Kidney capillary endothelial cell (primary cell): ENCODE data around the gene PLCE1.

ENCODE experiments used
- DNase-seq: peaks from one replicate; pipeline ENCODE4 v3.0.0-alpha.2; 2018; ENCODE audit warnings: low spot score

Gene PLCE1

GRCh38 chr10:94024407-94024806 is 30.7 kb downstream of the PLCE1 start:
- DNase-seq = no peak

- no peak for DNase-seq
These were observed 32.1 kb downstream of the PLCE1 start for GRCh38 chr10:94025806-94026205.

DNA sequence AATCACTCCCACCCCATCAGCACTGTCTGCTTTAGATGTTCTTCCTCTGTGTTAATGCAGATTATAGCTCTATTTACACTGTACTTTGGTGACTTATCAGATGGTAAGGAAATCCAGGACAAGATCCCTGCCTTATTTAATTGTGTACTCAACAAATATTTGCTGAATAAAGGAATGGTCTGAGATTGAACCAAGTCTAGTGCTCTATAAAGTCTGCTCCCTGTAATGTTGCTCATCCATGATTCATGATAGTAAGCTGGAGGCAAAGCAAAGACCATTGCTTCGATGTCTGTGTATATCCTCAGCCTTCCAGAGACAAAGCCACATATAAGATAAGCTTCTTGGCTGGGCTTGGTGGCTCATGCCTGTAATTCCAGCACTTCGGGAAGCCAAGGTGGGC is 33.5 kb downstream of the PLCE1 start:
- no peak for DNase-seq

DNA sequence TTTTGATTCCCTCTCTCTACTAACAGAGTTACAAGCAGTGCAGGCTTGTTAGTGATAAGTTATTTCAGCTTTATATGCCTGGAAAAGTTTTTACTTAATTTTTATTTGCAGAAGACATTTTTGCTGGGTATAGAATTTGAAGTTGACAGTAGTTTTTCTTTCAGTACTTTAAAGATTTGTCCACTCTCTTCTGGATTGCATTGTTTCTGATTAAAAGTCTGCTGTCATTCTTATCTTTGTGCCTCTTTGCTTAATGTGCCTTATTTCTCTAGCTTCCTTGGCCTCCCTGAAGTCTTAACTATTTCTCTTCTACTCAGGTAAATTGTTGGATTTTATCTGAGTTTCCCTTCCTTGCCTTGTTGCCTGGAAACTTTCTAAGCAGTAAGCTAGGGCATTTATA is 36.2 kb downstream of the PLCE1 start:
- no peak for DNase-seq

DNA sequence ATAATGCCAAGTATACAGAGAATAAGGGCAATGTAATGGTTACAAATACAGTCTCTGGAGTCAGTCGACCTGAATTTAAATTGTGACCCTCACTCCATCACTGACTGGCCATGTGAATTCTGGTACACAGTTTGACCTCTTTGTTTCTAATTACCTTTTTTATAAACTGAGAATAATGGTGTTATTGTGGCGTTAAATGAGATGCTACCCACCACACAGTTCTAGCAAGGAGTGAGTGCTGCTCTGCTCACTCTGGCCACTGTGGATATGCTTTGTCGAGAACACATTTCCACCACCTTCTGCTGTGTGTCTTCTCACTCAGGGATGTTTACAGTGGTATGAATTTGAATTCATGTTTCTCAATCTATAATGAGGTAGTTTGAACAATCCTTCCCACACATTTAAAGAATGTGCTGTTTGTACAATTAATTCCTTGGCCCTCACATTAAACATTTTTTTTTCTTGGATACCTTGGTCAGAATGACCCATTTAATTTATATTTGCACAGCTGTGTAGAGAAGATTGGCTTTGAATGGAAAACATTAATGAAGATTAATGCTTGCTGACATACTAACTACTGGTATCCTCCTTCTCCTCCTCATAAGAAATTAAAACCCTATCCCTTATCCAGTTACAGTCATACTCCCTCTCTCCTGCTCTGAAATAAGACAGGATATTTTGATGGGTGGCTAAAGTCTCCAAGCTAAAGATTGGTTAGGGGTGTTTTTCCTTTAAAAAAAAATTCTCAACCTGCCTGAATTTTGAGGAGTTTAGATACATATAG is 42.4 kb downstream of the PLCE1 start:
- DNase-seq = no peak

GRCh38 chr10:94036766-94037033 is 43.0 kb downstream of the PLCE1 start:
- no peak for DNase-seq

DNA sequence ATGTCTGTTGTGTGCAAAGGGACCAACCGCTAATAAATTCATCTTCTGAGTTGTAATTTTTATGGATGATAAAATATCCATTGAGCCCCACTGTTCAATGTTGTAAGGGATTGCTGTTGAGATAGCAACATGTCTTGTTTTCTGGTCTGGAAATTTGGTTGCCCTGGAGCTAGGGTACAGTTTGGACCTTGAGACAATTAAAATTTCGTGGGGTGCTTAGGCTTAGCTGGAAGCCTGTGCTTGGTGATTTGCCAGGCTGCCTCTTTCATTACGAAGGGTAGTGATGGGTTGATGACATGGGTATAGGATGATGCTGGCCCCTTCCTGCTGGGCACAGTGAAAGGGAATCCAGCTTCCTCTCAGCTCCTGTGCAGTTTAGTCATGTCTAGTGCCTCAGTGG is 43.6 kb downstream of the PLCE1 start:
- DNase-seq = no peak

- DNase-seq = no peak
These were observed 44.3 kb downstream of the PLCE1 start for GRCh38 chr10:94038024-94038423.

DNA sequence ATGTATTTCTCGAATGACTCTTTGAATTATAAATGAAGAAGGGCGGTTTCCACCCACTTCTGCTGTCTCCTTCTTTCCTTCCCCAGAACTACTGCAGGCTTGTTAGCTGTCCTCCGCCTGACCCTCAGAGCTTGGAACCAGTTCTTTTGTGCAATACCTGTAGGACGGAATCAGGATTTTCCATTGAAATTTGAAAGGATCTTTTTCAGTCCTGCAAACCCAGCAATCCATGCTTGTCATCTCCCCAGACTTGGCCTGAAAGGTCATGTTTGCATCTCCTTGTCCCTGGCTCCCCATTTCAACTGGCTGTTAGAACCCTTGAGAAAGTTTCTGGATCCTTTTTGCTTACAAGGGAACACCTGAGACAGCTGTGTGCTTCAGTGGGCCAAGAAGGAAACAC is 47.5 kb downstream of the PLCE1 start:
- no peak for DNase-seq

DNA sequence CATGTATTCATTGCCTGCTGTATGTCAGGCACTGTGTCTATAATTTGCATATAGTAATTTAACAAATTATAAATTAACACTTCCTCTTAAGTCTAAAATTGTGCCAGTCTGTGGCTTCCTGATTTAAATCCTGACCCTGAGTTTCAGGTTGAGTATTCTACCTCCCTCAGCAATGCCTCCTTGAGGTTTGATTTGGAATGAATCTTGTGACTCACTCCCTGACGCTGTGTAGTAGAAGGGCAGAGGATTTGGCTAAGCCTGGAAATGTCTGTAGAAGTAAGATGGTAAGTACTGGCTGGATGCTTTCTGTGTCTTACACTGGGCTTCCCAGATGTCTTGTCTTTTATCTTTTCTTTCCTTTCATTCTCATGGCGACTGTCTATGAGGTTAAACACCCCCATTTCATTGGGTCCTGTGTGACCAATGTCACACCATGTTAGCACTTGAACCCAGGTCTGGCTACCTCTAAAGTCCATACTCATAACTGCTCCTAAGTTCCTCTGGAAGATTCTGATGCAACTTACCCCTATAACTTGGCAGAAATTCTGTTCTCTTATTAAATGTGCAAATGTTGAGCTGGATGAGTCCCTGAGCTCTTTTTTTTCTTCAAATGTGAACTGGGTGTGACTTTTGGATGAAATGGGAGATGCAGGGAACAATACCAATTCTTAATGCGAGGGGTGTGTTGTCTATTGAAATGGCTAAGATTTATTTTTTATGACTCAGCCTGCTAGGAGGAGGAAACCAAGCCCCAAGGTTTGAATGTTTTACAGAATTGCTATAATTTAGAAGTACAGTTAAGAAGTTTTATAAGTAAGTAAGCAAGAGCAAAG is 48.5 kb downstream of the PLCE1 start:
- DNase-seq = no peak

GRCh38 chr10:94042834-94043175 is 49.1 kb downstream of the PLCE1 start:
- DNase-seq = no peak
